NCI-H2196 (cell line): Measurements from ENCODE around the gene TBC1D22A.

Source experiments
- DNase-seq: peaks from one replicate; lab custom pipeline; 2025; ENCODE audit not compliant: unreplicated experiment; lab: John Stamatoyannopoulos, UW

TBC1D22A gene

GRCh38 chr22:46794491-46794890, 32.0 kb downstream of the TBC1D22A start:
- no peak for DNase-seq

GRCh38 chr22:46795140-46795539, 32.7 kb downstream of the TBC1D22A start:
- no peak for DNase-seq

DNA sequence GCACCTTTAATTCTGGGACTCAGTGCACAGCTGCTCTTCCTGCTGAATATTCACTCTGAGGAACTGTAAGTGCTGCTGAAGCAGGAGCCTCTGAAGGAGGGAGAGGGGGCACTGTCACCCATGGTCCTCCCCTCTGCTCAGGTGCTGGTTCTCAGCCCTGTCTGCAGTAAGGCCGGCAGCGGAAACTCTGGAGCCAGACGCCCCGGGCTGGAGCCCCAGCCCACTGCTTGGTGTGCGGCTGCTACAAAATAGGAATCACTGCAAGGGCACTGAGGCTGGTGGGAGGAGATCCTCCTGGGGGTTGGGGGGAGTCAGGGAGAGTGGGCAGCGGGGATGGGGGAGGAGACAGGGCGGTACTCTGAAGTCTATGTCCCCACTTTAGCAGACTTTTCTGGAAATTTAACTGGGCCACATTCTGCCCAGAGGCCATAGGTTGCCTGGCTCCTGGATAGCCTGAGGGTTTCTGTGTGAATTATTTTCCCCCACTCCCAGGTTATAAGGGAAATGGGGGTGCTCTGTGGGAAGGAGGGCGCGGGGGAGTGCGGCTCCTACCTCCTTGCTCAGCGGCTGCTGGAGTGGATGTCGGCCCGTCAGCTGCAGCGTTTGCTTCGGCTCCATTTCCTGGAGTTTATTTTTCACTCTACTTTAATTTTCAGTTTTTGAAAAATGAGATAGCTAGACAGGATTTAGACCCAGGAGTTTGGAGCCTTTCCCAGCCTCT, 33.6 kb downstream of the TBC1D22A start:
- DNase-seq = no peak

DNA sequence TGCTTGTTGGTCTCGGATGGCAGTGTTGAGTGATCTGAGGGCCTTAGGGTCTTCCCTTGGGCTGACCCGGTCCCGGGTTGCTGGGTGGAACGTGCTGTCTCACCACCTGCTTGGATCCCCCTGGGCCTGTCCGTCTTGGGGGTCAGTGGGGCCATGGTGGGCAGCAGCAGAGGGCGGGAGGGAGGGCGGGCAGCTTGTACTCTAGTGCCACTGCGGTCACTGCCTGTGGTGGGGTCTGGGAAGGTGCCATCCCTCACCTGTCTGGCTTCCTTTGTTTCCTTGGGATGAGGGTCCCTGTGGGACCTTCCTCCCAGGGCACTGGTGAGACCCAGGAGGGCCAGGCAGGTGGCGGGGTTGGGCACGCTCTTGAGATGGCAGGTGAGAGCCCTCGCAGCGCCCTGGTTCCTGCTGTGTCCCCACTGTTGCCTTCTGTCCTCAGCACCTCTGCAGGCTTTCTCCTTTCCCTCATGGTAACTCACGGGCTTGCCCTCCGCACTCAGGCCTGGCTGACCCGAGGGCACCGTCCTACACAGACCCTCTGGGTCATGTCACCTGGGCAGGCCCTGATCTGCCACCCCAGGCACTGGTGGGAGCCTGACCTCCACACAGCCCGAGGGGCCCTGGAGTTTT, 34.2 kb downstream of the TBC1D22A start:
- no peak for DNase-seq

- DNase-seq = peak; percentile 28
Observed at GRCh38 chr22:46797355-46797754, 34.9 kb downstream of the TBC1D22A start.

DNA sequence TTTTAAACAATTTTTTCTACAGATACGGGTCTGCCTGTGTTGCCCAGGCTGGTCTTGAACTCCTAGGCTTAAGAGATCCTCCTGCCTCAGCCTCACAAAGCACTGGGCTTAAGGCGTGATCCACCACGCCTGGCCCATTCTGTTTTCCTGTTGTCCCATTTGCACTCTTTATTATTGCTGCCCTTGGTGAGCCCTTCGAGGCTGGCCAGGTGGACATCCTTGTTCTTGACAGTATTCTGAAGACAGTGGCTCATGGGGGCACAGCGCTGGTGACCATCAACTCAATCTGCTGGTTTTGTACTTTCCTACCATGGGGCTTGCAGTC, 35.6 kb downstream of the TBC1D22A start:
- no peak for DNase-seq

DNA sequence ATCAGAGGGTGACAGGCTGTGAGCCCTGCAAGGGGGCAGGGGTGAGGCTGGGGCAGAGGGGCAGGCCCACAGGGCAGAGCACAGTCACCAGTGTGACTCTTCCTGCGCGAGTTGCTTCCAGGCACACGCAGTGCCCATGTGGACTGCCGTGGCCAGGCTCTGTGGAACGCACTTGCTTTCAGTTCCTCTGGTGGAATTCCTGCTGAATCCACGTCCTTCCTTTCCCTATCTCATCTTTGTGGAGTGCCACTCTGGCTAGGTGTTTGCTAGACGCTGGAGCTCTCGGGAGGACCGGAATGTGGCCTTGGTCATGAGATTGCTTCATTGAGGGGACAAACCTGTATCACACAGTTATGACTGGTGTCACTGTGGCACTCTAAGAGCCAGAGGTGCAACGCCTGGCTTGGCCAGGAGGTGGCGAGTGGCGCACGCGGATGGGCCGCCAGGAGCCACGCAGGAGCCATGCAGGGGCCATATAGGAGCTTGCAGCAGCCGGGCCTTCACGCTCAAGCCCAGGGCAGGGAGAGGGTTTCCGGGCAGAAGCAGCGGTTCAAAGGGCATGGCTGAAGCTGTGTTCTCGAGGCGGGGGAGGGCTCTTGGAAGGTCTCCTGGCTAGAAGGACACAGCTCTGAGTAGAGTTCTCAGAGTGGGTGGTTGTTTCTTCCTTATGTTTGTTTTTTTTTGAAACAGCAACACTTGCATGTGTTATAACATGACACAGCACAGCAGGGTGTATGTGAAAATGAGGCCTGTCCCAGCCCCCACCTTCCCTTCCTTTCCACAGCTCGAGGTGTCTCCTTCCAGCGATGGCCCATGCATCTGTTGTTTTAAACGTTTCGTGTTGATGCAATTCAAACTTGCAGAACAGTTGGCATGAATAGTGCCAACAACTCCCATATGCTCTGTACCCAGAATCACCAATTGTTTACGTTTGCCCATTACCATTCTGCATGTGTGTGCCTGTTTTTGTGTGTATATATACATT, 36.2 kb downstream of the TBC1D22A start:
- DNase-seq = peak; percentile 71

GRCh38 chr22:46799626-46800025, 37.2 kb downstream of the TBC1D22A start:
- no peak for DNase-seq

DNA sequence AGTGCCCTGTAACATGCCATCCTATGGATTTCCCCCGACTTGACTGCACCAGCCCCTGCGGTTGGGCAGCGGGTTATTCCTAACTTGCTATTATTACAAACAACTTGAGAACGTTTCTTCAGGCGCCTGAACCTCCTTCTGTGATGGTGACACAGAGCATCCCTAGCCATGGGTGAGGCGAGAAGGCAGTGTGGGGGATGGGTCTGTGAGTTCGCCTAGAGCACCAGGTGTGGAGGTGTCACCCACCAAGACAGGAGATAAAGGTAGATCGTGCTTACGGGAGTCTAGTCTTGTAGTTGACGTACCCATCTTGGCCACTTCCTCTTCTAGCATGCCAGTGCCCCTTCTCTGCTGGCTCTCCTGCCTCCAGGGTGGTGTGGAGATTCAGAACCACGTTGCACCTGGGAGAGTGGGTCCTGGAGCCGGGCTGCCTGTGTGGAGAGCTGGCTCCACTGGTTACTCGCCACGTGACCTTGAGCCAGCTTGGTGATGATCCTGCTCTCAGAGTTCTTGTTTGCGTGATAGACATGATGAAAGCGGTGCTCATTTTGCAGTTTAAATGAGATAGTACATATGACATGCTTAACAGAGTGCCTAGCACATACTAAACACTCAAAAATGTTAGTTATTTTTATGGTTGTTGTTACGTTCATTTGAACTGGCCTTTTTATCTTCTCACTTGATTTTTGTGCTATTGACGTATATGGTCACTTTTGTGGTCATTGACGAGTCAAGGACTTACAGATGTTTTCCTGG, 37.8 kb downstream of the TBC1D22A start:
- DNase-seq = no peak

DNA sequence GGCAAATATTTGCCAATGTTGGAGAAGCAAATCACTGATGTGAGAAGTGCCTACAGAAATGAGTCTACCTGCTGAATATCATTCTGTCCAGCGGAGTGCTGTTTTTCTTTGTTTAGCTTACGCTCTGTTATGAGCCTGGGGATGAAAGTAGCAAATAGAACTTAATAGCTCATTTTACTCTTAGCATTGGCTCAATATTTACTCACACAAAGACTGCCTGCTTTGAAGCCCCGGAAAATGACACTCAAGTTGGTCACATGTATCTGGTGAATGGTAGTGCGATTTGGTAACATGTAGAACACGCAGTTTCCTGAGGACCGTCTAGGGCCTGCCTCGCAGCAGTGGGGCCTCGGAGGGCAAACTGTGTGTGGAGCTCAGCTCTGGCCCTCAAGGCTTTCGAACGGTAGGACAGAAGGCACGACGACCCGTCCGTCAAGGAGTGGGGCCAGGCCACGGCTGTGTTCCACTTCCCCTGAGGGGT, 38.9 kb downstream of the TBC1D22A start:
- peak; percentile 51 for DNase-seq

- DNase-seq = no peak
Observed at GRCh38 chr22:46801826-46802607, 39.6 kb downstream of the TBC1D22A start.

DNA sequence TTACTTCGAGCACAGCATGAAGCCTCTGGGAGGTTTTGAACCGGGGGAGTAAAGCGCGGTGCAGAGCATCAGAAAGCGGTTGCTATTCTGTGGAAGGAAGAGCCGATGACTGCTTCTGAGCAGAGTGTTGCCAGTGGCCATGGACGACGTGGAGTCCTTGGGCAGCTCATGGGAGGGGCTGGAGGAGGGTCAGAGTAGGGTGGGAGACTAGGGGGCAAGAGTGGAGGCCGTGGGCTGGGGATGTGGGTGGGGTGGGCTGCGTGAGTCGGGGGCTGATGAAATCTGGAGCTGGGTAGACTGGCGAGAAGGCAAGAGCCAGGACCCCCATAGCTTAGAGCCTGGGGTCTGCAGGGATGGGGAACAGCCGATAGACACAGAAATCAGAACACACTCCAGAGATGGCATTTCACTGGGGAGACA, 40.2 kb downstream of the TBC1D22A start:
- DNase-seq = no peak

DNA sequence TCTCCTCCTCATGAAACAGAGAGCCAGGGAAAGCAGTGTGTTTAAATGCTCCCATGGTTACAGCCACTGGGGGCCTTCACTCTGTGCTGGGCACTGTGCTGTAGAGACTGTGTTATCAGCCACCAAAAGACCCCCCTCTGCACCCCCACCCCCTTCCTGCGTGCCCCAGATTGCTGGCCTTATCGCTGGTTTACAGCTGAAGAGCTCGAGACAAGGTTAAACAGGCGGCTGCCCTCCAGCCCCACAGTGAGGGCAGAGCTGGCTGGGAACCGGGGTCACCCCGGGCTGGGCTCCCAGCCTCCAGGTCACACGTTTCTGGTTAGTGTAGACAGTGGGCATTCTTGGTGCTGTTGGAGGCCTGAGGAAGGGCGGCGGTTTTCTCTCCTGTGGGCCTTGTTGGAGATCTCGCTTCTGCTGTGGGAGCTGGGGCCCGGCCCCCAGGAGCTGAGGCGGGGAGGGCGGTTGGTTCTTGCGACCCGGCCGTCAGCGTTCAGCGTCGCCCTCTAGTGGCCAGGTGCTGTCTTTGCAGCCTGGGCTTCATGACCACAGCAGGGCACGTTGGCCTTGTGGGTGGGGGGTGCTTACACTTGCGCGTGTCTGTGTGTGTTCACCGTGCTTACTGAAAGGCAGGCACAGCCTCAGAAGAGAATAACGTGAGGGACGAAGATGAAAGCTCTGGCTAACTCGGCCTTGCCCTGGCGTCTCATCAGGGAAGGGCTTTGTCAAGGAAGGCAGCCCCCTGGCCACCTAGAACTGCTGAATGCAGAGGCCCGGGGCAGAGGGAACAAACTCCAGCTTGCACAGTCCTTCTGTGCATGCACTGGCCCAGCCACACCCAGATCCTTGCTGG, 40.8 kb downstream of the TBC1D22A start:
- peak; percentile 51 for DNase-seq

- no peak for DNase-seq
Observed at GRCh38 chr22:46803936-46804335, 41.5 kb downstream of the TBC1D22A start.

- no peak for DNase-seq
Observed at GRCh38 chr22:46806794-46807193, 44.3 kb downstream of the TBC1D22A start.

- DNase-seq = no peak
Observed at GRCh38 chr22:46807458-46807857, 45.0 kb downstream of the TBC1D22A start.

GRCh38 chr22:46809153-46809885, 46.9 kb downstream of the TBC1D22A start:
- no peak for DNase-seq
